ENCODE measurements around the gene KCNG2.

Gene KCNG2

DNA sequence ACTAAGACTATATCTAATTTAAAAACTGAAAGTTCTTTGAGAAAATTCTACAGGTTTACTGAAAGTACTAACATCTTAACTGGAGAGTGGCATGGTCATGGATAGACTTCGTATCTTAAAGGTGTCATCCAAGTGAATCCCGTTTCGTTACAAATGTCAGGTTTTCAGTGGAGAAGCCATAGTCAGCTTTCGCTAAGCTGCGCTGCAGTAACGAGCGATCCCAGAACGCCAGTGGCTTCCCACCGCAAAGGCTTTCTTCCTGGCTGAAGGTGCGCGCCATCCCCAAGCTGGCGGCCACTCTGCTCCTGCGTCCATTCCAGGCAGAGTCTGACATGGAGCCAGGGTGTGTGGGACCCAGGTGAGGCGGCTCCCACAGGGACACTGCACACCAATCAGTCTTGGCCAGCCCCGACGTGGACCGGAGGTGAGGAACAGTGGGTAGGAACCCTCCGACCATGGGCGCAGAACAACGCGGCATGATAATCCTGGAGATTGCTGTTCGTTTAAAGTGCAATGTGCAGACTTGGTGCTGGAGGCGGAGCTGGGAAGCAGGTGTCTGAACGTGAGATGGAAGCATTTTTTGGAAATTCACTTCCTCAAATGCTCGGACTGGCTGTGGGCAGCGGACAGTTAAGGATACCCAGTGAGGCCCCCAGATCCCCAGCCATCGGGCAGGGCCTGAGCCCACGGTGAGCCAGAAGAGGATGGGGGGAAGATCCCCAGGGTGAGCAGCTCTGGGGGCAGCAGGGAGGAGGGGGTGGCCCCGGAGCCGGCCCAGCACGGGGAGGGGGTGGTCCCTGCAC lies 27.8 kb upstream of the KCNG2 start:
- no peak for DNase-seq (ENCODE audit: low read depth)

- DNase-seq (ENCODE audit: low read depth), result no peak
Measured at GRCh38 chr18:79770501-79770815, 27.3 kb upstream of the KCNG2 start.

- no peak for DNase-seq (ENCODE audit: low read depth)
Measured at GRCh38 chr18:79770826-79771225, 26.9 kb upstream of the KCNG2 start.

DNA sequence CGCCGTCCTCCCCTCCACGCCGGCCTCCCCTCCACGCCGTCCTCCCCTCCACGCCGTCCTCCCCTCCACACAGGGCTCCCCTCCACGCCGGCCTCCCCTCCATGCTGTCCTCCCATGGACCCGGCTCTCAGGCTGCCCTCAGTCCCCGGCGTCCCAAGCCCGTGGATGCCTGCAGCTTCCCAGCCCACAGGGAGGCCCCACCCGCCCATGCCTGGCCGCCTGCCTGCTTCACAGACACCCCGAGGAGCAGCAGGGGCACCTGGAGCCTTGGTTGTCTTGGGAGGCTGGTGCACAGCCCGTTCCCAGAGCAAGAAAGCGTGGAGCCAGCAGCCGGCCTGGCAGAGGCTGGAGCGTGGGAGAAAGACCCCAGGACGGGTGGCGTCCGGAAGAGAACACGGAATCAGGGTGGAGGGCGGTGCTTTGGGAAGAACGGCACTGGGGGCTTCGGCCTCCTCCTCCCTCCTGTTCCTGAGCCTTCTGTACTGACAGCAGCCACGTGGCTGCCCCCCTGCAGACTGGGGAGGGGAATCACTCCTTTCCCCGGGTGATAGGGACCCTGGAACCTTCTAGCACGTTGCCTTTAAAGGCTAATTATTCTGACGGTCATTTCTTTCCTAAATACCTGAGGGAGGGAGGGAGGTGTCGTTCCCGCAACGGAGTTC lies 26.2 kb upstream of the KCNG2 start:
- DNase-seq (ENCODE audit: low read depth), result no peak

GRCh38 chr18:79772108-79772864 lies 25.5 kb upstream of the KCNG2 start:
- no peak for DNase-seq (ENCODE audit: low read depth)

- DNase-seq (ENCODE audit: low read depth), result no peak
Measured at GRCh38 chr18:79772865-79773696, 24.7 kb upstream of the KCNG2 start.

- DNase-seq (ENCODE audit: low read depth), result no peak
Measured at GRCh38 chr18:79774111-79774510, 23.6 kb upstream of the KCNG2 start.

DNA sequence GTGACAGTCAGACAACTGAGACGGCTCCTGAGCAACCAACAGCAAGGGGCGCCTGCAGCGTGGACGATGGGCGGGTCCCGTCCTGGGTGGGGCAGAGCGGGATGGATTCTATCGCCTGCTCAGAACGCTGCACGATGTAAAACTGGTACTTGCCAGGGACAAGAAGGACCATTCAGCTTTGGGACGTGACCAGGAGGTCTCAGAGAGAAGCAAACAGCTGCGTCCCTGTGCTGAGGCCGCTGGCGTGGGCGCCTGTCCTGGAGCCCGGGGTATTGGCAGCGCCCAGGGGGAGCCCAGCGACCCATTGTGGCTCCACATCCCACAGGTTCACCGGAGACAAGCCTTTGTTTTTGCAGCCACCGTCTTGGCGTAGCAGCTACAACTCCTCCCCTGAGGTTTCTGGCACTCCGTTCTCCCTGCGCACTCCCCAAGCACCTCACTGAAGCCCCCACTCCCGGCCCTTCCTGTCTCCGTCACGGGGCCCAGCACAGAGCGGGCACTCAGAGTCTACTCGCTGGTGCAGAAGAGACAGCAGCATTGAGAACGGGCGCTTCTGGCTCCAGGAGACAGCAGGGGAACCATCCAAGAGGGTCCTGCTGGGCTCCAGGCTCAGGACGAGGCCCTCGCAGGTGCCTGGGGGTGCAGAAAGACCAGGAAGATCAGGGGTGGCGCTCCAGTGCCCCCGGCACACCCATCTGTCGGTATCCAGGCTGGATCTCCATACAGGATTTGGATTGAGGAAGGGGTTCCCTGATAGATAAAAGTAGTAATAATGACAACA lies 22.1 kb upstream of the KCNG2 start:
- DNase-seq (ENCODE audit: low read depth), result no peak

- no peak for DNase-seq (ENCODE audit: low read depth)
Measured at GRCh38 chr18:79776674-79777073, 21.1 kb upstream of the KCNG2 start.

- DNase-seq (ENCODE audit: low read depth), result no peak
Measured at GRCh38 chr18:79778291-79778791, 19.4 kb upstream of the KCNG2 start.

DNA sequence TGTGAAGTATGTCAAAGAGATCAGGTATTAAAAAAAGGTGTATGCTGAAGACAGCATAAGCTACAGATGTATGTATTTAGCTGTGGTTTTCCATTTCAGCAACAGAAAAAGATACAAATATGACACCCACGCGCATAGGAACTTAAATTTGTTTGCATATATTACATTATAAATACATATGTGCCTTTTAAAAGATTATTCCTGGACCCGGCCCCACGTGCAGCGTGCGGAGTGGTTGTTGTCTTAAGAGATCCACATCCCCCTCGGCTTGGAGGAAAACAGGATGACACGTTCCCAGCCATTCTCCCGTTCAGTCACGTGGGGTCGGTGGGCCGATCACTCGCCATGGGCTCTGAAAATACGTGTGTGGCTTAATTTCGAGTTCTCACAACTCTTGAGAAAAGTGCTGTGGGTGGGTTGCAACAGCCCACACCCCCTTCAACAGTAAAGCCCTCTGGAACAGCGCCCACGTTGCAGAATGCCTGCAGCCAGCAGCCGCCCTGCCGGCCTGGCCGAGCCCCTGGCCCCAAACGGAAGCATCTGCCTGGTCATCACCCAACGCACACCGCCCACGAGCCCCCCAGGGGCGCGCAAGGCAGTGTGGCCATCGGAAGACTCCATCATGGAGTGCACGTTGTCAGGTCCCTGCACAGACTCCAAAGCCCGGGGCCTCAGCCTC lies 18.6 kb upstream of the KCNG2 start:
- DNase-seq (ENCODE audit: low read depth), result no peak

DNA sequence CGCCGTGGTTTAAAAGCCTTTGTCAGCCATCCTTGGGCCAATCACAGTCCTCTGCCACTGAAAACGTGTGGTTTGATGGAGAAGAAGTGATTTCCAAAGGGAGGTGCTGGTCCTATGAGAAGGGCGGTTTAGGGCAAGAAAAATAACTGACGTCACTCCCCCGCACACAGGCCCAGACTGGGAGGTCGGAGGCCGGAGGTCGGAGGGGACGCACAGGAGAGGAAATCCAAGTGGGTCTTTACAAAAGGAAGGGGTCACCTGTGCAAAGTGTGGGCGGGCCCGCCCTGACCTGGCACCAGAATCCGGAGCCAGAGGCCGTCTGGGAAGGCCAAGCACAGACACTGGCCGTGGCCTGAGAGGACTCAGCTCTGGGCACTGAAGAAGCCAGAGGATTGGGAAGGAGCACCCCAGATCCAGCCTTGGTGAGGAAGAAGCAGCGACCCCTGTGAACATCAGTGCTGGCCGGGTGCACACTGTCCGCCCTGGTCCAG lies 18.0 kb upstream of the KCNG2 start:
- DNase-seq (ENCODE audit: low read depth), result no peak

- DNase-seq (ENCODE audit: low read depth), result no peak
Measured at GRCh38 chr18:79780547-79780946, 17.2 kb upstream of the KCNG2 start.

DNA sequence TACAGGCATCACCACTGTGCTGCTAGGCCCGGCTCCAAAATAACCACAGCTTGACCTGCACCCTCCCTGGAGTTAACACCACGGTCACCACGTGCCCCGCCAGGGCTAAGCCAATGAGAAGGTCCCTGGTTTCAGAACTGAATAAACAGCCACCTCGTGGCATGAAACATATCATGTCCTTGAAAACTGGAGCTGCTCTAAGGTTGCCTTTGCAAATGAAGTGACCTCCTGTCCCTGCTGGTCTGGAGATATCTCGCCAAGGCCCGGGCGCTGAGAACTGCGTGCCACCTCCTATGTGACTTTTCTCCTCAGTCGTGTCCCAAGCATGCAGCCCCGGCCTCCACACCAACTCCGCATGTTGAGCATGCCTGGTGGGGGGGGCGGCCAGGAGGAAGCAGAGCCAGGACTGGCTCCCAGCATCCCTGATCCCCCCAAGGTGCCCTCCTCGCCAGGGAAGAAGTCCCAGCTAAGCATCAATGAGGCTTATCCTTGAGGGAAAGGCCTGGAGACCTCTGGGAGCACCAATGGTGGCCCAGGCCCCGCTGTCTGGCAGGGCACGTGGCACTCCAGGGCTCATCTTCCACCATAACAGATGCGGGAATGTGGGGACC lies 16.3 kb upstream of the KCNG2 start:
- DNase-seq (ENCODE audit: low read depth), result no peak

GRCh38 chr18:79782566-79783308 lies 15.0 kb upstream of the KCNG2 start:
- DNase-seq (ENCODE audit: low read depth), result no peak

DNA sequence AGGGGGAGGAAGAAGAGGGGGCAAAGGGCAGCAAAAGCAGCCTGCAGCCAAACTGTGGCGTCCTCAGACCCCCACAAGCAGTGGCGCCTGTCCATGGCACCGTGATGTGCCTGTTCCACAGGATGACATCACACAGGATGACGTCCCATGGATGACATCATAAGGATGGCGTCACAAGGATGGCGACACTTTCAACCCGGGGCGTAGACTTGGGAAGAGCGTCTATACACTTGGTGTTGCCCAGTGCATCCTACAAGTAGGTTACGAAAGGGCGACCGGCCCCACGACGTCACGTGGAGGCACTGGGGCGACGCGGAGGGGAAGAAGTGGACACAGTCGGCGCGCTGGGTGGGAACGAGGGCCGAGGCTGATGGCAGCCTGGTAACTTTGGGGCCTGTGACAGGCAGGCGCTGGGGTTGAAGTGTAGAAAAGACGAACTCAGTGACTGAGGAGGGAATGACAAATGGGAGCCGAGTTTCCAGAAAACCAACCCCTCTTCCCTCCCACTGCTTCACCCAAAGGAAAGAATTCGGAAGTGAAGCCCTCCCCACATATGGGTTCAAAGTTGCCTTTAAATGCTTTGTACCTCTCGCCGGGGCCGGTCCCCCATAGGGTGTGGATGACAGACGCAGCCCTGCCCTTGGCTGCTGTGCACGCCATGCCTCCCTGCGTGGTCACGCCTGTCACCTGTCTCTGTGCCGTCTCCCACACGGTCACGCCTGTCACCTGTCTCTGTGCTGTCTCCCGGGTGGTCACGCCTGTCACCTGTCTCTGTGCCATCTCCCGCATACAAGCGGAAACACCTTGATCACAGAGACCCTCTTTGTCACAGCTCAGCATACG lies 13.4 kb upstream of the KCNG2 start:
- no peak for DNase-seq (ENCODE audit: low read depth)

- no peak for DNase-seq (ENCODE audit: low read depth)
Measured at GRCh38 chr18:79784965-79785770, 12.6 kb upstream of the KCNG2 start.

- DNase-seq (ENCODE audit: low read depth), result no peak
Measured at GRCh38 chr18:79785831-79786230, 11.9 kb upstream of the KCNG2 start.
